ENCODE data around the gene LYVE1. TPM values are rescaled to one million over a fixed set of nuclear protein-coding genes. Genes with fewer than 3 reads are reported as not detected.

Gene LYVE1
- total and polyA plus RNA-seq, 9 donors, result 19.0 to 159 (median 34.5) TPM

- DNase-seq, result no peak
- intact Hi-C loops (cut with DNase I), result no loop called here
Measured at GRCh38 chr11:10608584-10608983, 40.1 kb upstream of the LYVE1 start.

GRCh38 chr11:10607462-10608132 lies 39.1 kb upstream of the LYVE1 start:
- Histone ChIP-seq H3K27me3 (no peaks in the 10 kb centered on the region), H3K36me3 (no peaks in the 10 kb centered on the region), H3K4me3 (no peak overlapping the region), H3K9me3 (no peaks in the 10 kb centered on the region), H3K27ac (no peak overlapping the region), H3K4me1 (ENCODE audit: insufficient read depth) (peaks cover 12% of the 10 kb centered on the region)
- no peak for TF ChIP-seq EP300 (IDR thresholded peaks at IDR 0.05)
- TF ChIP-seq CTCF (IDR thresholded peaks at IDR 0.05), result no peak
- no peak for TF ChIP-seq POLR2A (IDR thresholded peaks at IDR 0.05)
- 66 to 74% (median 72%) methylated on average over 6 of the region's 6 CpGs for WGBS, 3 donors
- intact Hi-C loops (cut with DNase I), result no loop called here
- DNase-seq, result no peak

More at GRCh38 chr11:10608584-10608983, 40.1 kb upstream of the LYVE1 start:
- no peaks in the 10 kb centered on the region for H3K9me3 ChIP-seq
- no peaks in the 10 kb centered on the region for H3K27me3 ChIP-seq
- H3K27ac ChIP-seq, result no peak overlapping the region
- no peaks in the 10 kb centered on the region for H3K36me3 ChIP-seq
- no peak overlapping the region for H3K4me3 ChIP-seq
- H3K4me1 ChIP-seq (ENCODE audit: insufficient read depth), result peaks cover 12% of the 10 kb centered on the region
- TF ChIP-seq EP300 (IDR thresholded peaks at IDR 0.05) (no peak), POLR2A (IDR thresholded peaks at IDR 0.05) (no peak), CTCF (IDR thresholded peaks at IDR 0.05) (no peak)

GRCh38 chr11:10606536-10607208 lies 38.2 kb upstream of the LYVE1 start:
- H3K36me3 ChIP-seq, result no peaks in the 10 kb centered on the region
- H3K4me1 ChIP-seq (ENCODE audit: insufficient read depth), result peaks cover 12% of the 10 kb centered on the region
- intact Hi-C loops (cut with DNase I), result no loop called here
- TF ChIP-seq CTCF (IDR thresholded peaks at IDR 0.05) (no peak), POLR2A (IDR thresholded peaks at IDR 0.05) (no peak), EP300 (IDR thresholded peaks at IDR 0.05) (no peak)
- no peak overlapping the region for H3K4me3 ChIP-seq
- no peak overlapping the region for H3K27ac ChIP-seq
- 44 to 60% (median 53%) methylated on average over 6 of the region's 6 CpGs for WGBS, 3 donors
- no peaks in the 10 kb centered on the region for H3K9me3 ChIP-seq
- H3K27me3 ChIP-seq, result no peaks in the 10 kb centered on the region
- DNase-seq, result no peak

GRCh38 chr11:10605941-10606381 lies 37.5 kb upstream of the LYVE1 start:
- Histone ChIP-seq H3K27ac (no peak overlapping the region), H3K4me3 (no peak overlapping the region), H3K4me1 (ENCODE audit: insufficient read depth) (peaks cover 12% of the 10 kb centered on the region), H3K27me3 (no peaks in the 10 kb centered on the region), H3K36me3 (no peaks in the 10 kb centered on the region), H3K9me3 (no peaks in the 10 kb centered on the region)
- peak; percentile 46 to 79 (median 53) for DNase-seq
- no peak for TF ChIP-seq EP300 (IDR thresholded peaks at IDR 0.05)
- peak in 1 of 3 donors; percentile 7 for TF ChIP-seq CTCF (IDR thresholded peaks at IDR 0.05)
- WGBS, 3 donors, result 39 to 54% (median 44%) methylated on average over 6 of the region's 6 CpGs
- intact Hi-C loops (cut with DNase I), result no loop called here
